IMR-90 (cell line): Measurements from ENCODE around the gene PMP22. TPM values are rescaled to one million over a fixed set of nuclear protein-coding genes. Genes with fewer than 3 reads are reported as not detected.

Experiments used
- ATAC-seq: fragments of 200-7000 bp; cut with Tn5 transposase; 2 replicates; pipeline ENCODE4 v1.9.1; 2020; ENCODE audit warnings: low read depth, mild to moderate bottlenecking, moderate library complexity
- BruUV-seq: library from RNA; stranded (reverse); fragments of 400-500 nt; replicated peaks from 2 replicates; lab custom pipeline; 2021; lab: Mats Ljungman, UMichigan
- CTCF ChIA-PET: fragments of 300-600 bp; formaldehyde crosslinking; extraction: SDS; loops from one replicate; lab custom pipeline; 2021; ENCODE audit warnings: antibody characterized with exemption; lab: Yijun Ruan, JAX
- POLR2A ChIA-PET: fragments of 300-600 bp; sonication (Branson Sonifier 250); formaldehyde crosslinking; loops from one replicate; lab custom pipeline; 2022; ENCODE audit warnings: antibody characterized with exemption; ENCODE audit not compliant: unreplicated experiment; lab: Charles Lee
- DNase-seq: peaks from one replicate; pipeline ENCODE4 v3.0.0; 2013
- H2AFZ ChIP-seq: replicated peaks from 2 replicates; pipeline ENCODE3; 2013; ENCODE audit warnings: low read length, mild to moderate bottlenecking; ENCODE audit not compliant: poor library complexity
- H2AK5ac ChIP-seq: 2 replicates; pipeline ENCODE4 v1.6.1; 2013; ENCODE audit warnings: low read depth, low read length, inconsistent platforms
- H2AK9ac ChIP-seq: replicated peaks from 2 replicates; pipeline ENCODE3; 2013; ENCODE audit warnings: mild to moderate bottlenecking, low read depth, low read length, moderate library complexity; ENCODE audit not compliant: poor library complexity
- H2BK120ac ChIP-seq: 2 replicates; pipeline ENCODE4 v1.6.1; 2013; ENCODE audit warnings: low read depth, low read length, inconsistent platforms
- H2BK15ac ChIP-seq: 3 replicates; pipeline ENCODE4 v1.6.1; 2013; ENCODE audit warnings: low read depth, low read length, inconsistent platforms
- H2BK20ac ChIP-seq: 2 replicates; pipeline ENCODE4 v1.6.1; 2013; ENCODE audit warnings: low read depth, mild to moderate bottlenecking, inconsistent platforms, low read length, moderate library complexity
- H2BK5ac ChIP-seq: 2 replicates; pipeline ENCODE4 v1.6.1; 2013; ENCODE audit warnings: mild to moderate bottlenecking, low read depth, low read length, inconsistent platforms; ENCODE audit not compliant: poor library complexity, severe bottlenecking
- H3K14ac ChIP-seq: replicated peaks from 2 replicates; pipeline ENCODE4 v1.6.1; 2013; ENCODE audit warnings: low read depth, low read length, inconsistent platforms
- H3K18ac ChIP-seq: 2 replicates; pipeline ENCODE4 v1.6.1; 2013; ENCODE audit warnings: low read depth, low read length, control low read depth
- H3K23ac ChIP-seq: 2 replicates; pipeline ENCODE4 v1.6.1; 2013; ENCODE audit warnings: low read depth, low read length, inconsistent platforms
- H3K27ac ChIP-seq: 2 replicates; pipeline ENCODE4 v1.5.1; 2013; ENCODE audit warnings: mild to moderate bottlenecking, control low read depth, low read length; ENCODE audit not compliant: insufficient read depth
- H3K27me3 ChIP-seq: 2 replicates; pipeline ENCODE4 v1.6.1; 2013; ENCODE audit warnings: low read length; ENCODE audit not compliant: control insufficient read depth, insufficient read depth
- H3K36me3 ChIP-seq: 2 replicates; pipeline ENCODE4 v1.6.1; 2013; ENCODE audit warnings: low read length, mixed read lengths; ENCODE audit not compliant: control insufficient read depth, insufficient read depth
- H3K4ac ChIP-seq: 2 replicates; pipeline ENCODE4 v1.6.1; 2013; ENCODE audit warnings: low read depth, low read length, inconsistent platforms
- H3K4me1 ChIP-seq: 2 replicates; pipeline ENCODE4 v1.6.1; 2013; ENCODE audit warnings: low read length, mixed read lengths; ENCODE audit not compliant: control insufficient read depth, insufficient read depth
- H3K4me2 ChIP-seq: 2 replicates; pipeline ENCODE4 v1.6.1; 2013; ENCODE audit warnings: low read depth, mild to moderate bottlenecking, control low read depth, low read length, moderate library complexity
- H3K4me3 ChIP-seq: 2 replicates; pipeline ENCODE4 v1.5.1; 2013; ENCODE audit warnings: low read depth, mild to moderate bottlenecking, control low read depth, low read length, moderate library complexity; ENCODE audit not compliant: insufficient read depth
- H3K56ac ChIP-seq: 2 replicates; pipeline ENCODE4 v1.6.1; 2013; ENCODE audit warnings: low read length, inconsistent platforms; ENCODE audit not compliant: insufficient read depth; ENCODE audit errors: extremely low read depth
- H3K79me1 ChIP-seq, 2 experiments: 2 replicates each; pipeline ENCODE4 v1.6.1; 2013; ENCODE audit warnings: low read length in 2 of 2, inconsistent platforms in 1 of 2, low read depth in 1 of 2
- H3K9ac ChIP-seq: 2 replicates; pipeline ENCODE4 v1.6.1; 2013; ENCODE audit warnings: low read depth, low read length, control low read depth
- H3K9me1 ChIP-seq: 2 replicates; pipeline ENCODE4 v1.6.1; 2013; ENCODE audit warnings: low read length, inconsistent platforms; ENCODE audit not compliant: insufficient read depth
- H3K9me3 ChIP-seq: 2 replicates; pipeline ENCODE4 v1.6.1; 2013; ENCODE audit warnings: low read length; ENCODE audit not compliant: control insufficient read depth, insufficient read depth
- H4K20me1 ChIP-seq: 2 replicates; pipeline ENCODE4 v1.6.1; 2013; ENCODE audit warnings: low read length, inconsistent platforms; ENCODE audit not compliant: insufficient read depth
- H4K5ac ChIP-seq: 2 replicates; pipeline ENCODE4 v1.6.1; 2013; ENCODE audit warnings: mild to moderate bottlenecking, low read depth, low read length, control low read depth
- H4K8ac ChIP-seq, 2 experiments: 2 replicates each; pipeline ENCODE4 v1.6.1; 2013; ENCODE audit warnings: low read depth in 2 of 2, low read length in 2 of 2, control low read depth in 1 of 2, inconsistent platforms in 1 of 2
- H4K91ac ChIP-seq: 2 replicates; pipeline ENCODE4 v1.6.1; 2013; ENCODE audit warnings: low read depth, low read length, inconsistent platforms; ENCODE audit not compliant: insufficient read depth
- ELK1 ChIP-seq: fragments of 150-350 bp; IDR thresholded peaks from 2 replicates; pipeline ENCODE4 v1.6.1; 2016; ENCODE audit warnings: low read depth, mild to moderate bottlenecking, low read length, moderate library complexity, borderline replicate concordance
- MAFK ChIP-seq: IDR thresholded peaks from 2 replicates; pipeline ENCODE4 v1.6.1; 2012; ENCODE audit warnings: low read depth, low read length, improper control_type of control experiment
- MAZ ChIP-seq: IDR thresholded peaks from 2 replicates; pipeline ENCODE4 v1.6.1; 2012; ENCODE audit warnings: low read depth, mild to moderate bottlenecking, low read length, improper control_type of control experiment, moderate library complexity, borderline replicate concordance
- MXI1 ChIP-seq: IDR thresholded peaks from 2 replicates; pipeline ENCODE4 v1.6.1; 2012; ENCODE audit warnings: low read depth, mild to moderate bottlenecking, low read length, moderate library complexity, borderline replicate concordance
- POLR2A ChIP-seq: IDR thresholded peaks from 2 replicates; pipeline ENCODE4 v1.6.1; 2012; ENCODE audit warnings: mild to moderate bottlenecking, low read depth, low read length
- RFX5 ChIP-seq: IDR thresholded peaks from 2 replicates; pipeline ENCODE4 v1.8.0; 2012; ENCODE audit warnings: low read depth, mild to moderate bottlenecking, low read length, moderate library complexity
- WGBS, 2 experiments: methylation state at CpG; one replicate each; pipeline versions ENCODE4 v1.1.5 to v1.1.7; 2013; ENCODE audit warnings: missing lambda C conversion rate in 2 of 2; ENCODE audit not compliant: insufficient read length in 1 of 2; ENCODE audit errors: extremely low coverage in 2 of 2; 5-methylcytosine and 5-hydroxymethylcytosine counted together
- dilution Hi-C: fragments of 300-500 bp; cut with HindIII; formaldehyde crosslinking; loops from one replicate; pipeline ENCODE4 v1.14.3; 2018; ENCODE audit warnings: low sequenced_read_pairs; ENCODE audit not compliant: unreplicated experiment
- in situ Hi-C: fragments of 300-500 bp; cut with MboI; formaldehyde crosslinking; loops from 3 replicates; pipeline ENCODE4 v1.14.3; 2019; ENCODE audit warnings: low sequenced_read_pairs, inconsistent platforms, mixed read lengths
- intact Hi-C: fragments of 100-400 bp; cut with micrococcal nuclease; formaldehyde crosslinking; loops from 2 replicates; pipeline ENCODE4 v1.10.0; 2022
- polyA plus RNA-seq, 3 experiments: library from polyadenylated mRNA; depleted of rRNA; stranded (reverse); fragments of >200 nt; gene quantifications; 2 replicates each; pipeline ENCODE4 v1.2.3, GENCODE V29; 2012; ENCODE audit warnings: low replicate concordance in 1 of 3
- total RNA-seq: library from RNA; depleted of rRNA; stranded (reverse); fragments of >200 nt; gene quantifications from 2 replicates; pipeline ENCODE4 v1.2.3, GENCODE V29; 2012

Gene PMP22
- total and polyA plus RNA-seq, 2 of the 4 experiments (the other 2 are of a cell fraction), result 33.5 to 72.8 TPM

DNA sequence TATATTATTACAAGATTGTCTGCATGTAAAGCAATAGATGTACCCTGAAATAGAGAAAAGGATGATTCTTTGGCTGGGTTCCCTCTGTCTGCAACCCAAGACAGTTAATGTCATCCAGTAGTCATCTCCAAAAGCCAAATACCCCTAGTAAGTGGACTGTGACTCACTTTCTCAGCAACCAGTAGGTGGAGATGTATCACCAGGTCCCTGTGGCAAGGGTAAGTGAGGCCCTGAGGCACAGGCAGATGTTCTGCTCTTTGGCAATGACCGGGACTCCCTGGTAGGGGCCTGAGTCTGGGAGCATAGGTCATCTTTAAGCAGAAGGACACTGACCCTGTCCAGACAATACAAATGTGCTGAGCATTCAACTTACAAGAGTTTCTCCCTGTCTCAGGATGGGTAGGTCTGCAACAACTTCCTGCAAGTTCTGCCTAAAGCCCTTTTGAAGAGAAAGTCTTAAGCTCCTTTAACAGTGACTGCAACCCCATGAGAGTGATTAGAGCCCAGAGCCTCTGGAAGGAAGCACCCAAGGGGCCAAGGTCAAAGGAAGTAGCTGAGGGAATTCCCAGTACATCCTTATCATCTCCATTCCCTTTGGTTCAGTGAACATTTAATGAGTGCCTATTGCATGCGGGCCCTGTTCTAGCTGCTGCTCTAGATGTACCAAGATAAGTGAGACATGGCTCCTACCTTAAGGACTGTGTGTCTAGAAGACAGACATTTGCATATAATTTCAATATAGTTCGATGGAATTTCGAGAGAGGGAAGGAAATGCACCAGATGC, 31.9 kb downstream of the PMP22 start (continued):
- TF ChIP-seq RFX5, result no peak
- no peak for TF ChIP-seq POLR2A

DNA sequence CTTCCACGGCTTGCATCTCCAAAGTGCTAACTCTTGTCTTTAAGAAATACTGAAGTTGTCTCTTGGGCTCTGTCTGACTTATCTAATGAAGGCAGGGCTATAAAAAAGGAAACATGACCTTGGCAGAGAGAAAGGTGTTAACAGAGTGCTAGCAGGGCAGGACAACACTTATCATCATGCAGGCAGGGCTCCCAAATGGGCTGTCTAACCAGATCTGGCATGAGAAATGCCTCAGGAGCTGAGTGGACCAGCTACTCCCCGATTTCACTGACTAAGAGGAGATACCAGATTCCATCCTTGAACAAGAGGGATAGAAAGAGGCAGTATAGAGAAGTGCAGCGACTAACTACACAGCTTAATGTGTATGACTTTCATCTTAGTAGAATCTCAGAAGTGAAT, 32.6 kb downstream of the PMP22 start:
- Histone ChIP-seq H3K18ac (no peak overlapping the region), H4K8ac (no peak overlapping the region), H2BK15ac (no peak overlapping the region), H3K23ac (no peak overlapping the region), H3K4me2 (no peak overlapping the region), H3K4me3 (no peak overlapping the region), H3K27ac (no peak overlapping the region), H3K9ac (no peak overlapping the region), H3K4ac (no peak overlapping the region), H2BK120ac (no peak overlapping the region), H3K36me3 (peaks cover 68% of the 10 kb centered on the region), H3K14ac (no peak overlapping the region), H3K79me1 (peaks cover 0 to 38% of the 10 kb centered on the region in 2 experiments; a peak in 1 of 4 replicates), H4K5ac (no peak overlapping the region), H3K27me3 (no peaks in the 10 kb centered on the region), H2AFZ (no peak overlapping the region), H4K91ac (no peak overlapping the region), H2BK5ac (no peak overlapping the region), H2AK9ac (no peak overlapping the region), H3K56ac (no peak overlapping the region), H3K9me1 (peaks cover 8% of the 10 kb centered on the region; the same call in 1 of the 2 replicates), H2AK5ac (no peak overlapping the region), H4K20me1 (peaks cover 19% of the 10 kb centered on the region; the same call in 1 of the 2 replicates), H3K9me3 (no peaks in the 10 kb centered on the region), H2BK20ac (no peak overlapping the region), H3K4me1 (peaks cover 5% of the 10 kb centered on the region)
- intact Hi-C loops, result no loop called here
- dilution Hi-C loops, result no loop called here
- DNase-seq (no peak), ATAC-seq (peak; percentile 33)
- TF ChIP-seq MAFK (no peak), MAZ (no peak), MXI1 (no peak), ELK1 (no peak), RFX5 (no peak)
- BruUV-seq, result no TSS peak
- in situ Hi-C loops, result no loop called here
- WGBS, 2 experiments, result no CpG with 5 or more reads among the region's 3 CpGs
- ChIA-PET POLR2A (no interaction called here), CTCF (interaction anchor here (1.7 kb wide), 1 partner anchor 24 kb away, joined by 4 read pairs; no protein-coding TSS in a partner anchor)
